H9 (cell line): ENCODE measurements around the gene SLC46A1. TPM values are rescaled to one million over a fixed set of nuclear protein-coding genes. Genes with fewer than 3 reads are reported as not detected.

Experiments
- DNase-seq: peaks from one replicate; pipeline ENCODE4 v3.0.0-alpha.2; 2017
- H2AFZ ChIP-seq: one replicate; pipeline ENCODE4 v1.6.1; 2013; ENCODE audit warnings: mild to moderate bottlenecking, low read length, control low read depth, moderate library complexity
- H2AK5ac ChIP-seq: 2 replicates; pipeline ENCODE4 v1.6.1; 2013; ENCODE audit warnings: low read length, control low read depth, mixed read lengths; ENCODE audit not compliant: insufficient read length
- H2BK120ac ChIP-seq: one replicate; pipeline ENCODE4 v1.6.1; 2013; ENCODE audit warnings: low read depth, mild to moderate bottlenecking, low read length, control low read depth, inconsistent platforms; ENCODE audit not compliant: poor library complexity, severe bottlenecking
- H2BK12ac ChIP-seq: 2 replicates; pipeline ENCODE4 v1.6.1; 2013; ENCODE audit warnings: low read length, control low read depth, mixed read lengths, low read depth; ENCODE audit not compliant: insufficient read length
- H2BK15ac ChIP-seq: 2 replicates; pipeline ENCODE4 v1.6.1; 2013; ENCODE audit warnings: low read depth, low read length, control low read depth
- H2BK20ac ChIP-seq: one replicate; pipeline ENCODE4 v1.6.1; 2013; ENCODE audit warnings: low read depth, mild to moderate bottlenecking, low read length, control low read depth, inconsistent platforms; ENCODE audit not compliant: poor library complexity, severe bottlenecking
- H2BK5ac ChIP-seq: 2 replicates; pipeline ENCODE4 v1.6.1; 2013; ENCODE audit warnings: low read length, control low read depth, mixed read lengths; ENCODE audit not compliant: insufficient read length
- H3K14ac ChIP-seq: 2 replicates; pipeline ENCODE4 v1.6.1; 2013; ENCODE audit warnings: low read length, control low read depth; ENCODE audit not compliant: insufficient read depth
- H3K18ac ChIP-seq: 2 replicates; pipeline ENCODE4 v1.6.1; 2013; ENCODE audit warnings: low read depth, mild to moderate bottlenecking, mixed read lengths, low read length, control low read depth; ENCODE audit not compliant: insufficient read length
- H3K23ac ChIP-seq: 2 replicates; pipeline ENCODE4 v1.6.1; 2013; ENCODE audit warnings: low read length, control low read depth, mixed read lengths, low read depth; ENCODE audit not compliant: insufficient read length
- H3K23me2 ChIP-seq: 2 replicates; pipeline ENCODE4 v1.6.1; 2013; ENCODE audit warnings: low read depth, mild to moderate bottlenecking, mixed read lengths, low read length, control low read depth; ENCODE audit not compliant: insufficient read length, poor library complexity, severe bottlenecking
- H3K27ac ChIP-seq: 2 replicates; pipeline ENCODE4 v1.5.1; 2013; ENCODE audit warnings: low read length, control low read depth, mixed read lengths, low read depth; ENCODE audit not compliant: insufficient read length
- H3K27me3 ChIP-seq: 2 replicates; pipeline ENCODE4 v1.6.1; 2013; ENCODE audit warnings: low read length, control low read depth, inconsistent platforms; ENCODE audit not compliant: insufficient read depth
- H3K4ac ChIP-seq: 2 replicates; pipeline ENCODE4 v1.6.1; 2013; ENCODE audit warnings: low read depth, mild to moderate bottlenecking, control low read depth, inconsistent platforms, low read length, moderate library complexity
- H3K4me1 ChIP-seq: 2 replicates; pipeline ENCODE4 v1.6.1; 2013; ENCODE audit warnings: low read length, control low read depth, inconsistent platforms; ENCODE audit not compliant: insufficient read depth
- H3K4me2 ChIP-seq: 2 replicates; pipeline ENCODE4 v1.6.1; 2013; ENCODE audit warnings: low read length, control low read depth, mixed read lengths; ENCODE audit not compliant: insufficient read length, insufficient read depth
- H3K56ac ChIP-seq: 2 replicates; pipeline ENCODE4 v1.6.1; 2013; ENCODE audit warnings: low read depth, mild to moderate bottlenecking, mixed read lengths, low read length, control low read depth; ENCODE audit not compliant: insufficient read length
- H3K79me1 ChIP-seq: 2 replicates; pipeline ENCODE4 v1.6.1; 2013; ENCODE audit warnings: low read depth, mild to moderate bottlenecking, moderate library complexity, low read length, control low read depth, inconsistent platforms; ENCODE audit not compliant: insufficient read depth, poor library complexity, severe bottlenecking
- H3K79me2 ChIP-seq: 2 replicates; pipeline ENCODE4 v1.6.1; 2013; ENCODE audit warnings: low read length, control low read depth, inconsistent platforms; ENCODE audit not compliant: insufficient read depth
- H3K9ac ChIP-seq: 2 replicates; pipeline ENCODE4 v1.6.1; 2013; ENCODE audit warnings: low read length, control low read depth, mixed read lengths; ENCODE audit not compliant: insufficient read length; ENCODE audit errors: extremely low read depth
- H3K9me3 ChIP-seq: one replicate; pipeline ENCODE4 v1.6.1; 2013; ENCODE audit warnings: low read depth, low read length, inconsistent platforms; ENCODE audit not compliant: control insufficient read depth
- H3T11ph ChIP-seq: one replicate; pipeline ENCODE4 v1.6.1; 2013; ENCODE audit warnings: mild to moderate bottlenecking, low read length, control low read depth, inconsistent platforms
- H4K20me1 ChIP-seq: one replicate; pipeline ENCODE4 v1.6.1; 2013; ENCODE audit not compliant: control insufficient read depth, insufficient read length, insufficient read depth
- H4K5ac ChIP-seq: 2 replicates; pipeline ENCODE4 v1.6.1; 2013; ENCODE audit warnings: low read depth, mild to moderate bottlenecking, mixed read lengths, low read length, control low read depth; ENCODE audit not compliant: insufficient read length
- H4K8ac ChIP-seq: replicated peaks from 2 replicates; pipeline ENCODE4 v1.6.1; 2013; ENCODE audit warnings: low read length, control low read depth, mixed read lengths, low read depth; ENCODE audit not compliant: insufficient read length
- H4K91ac ChIP-seq: 2 replicates; pipeline ENCODE4 v1.6.1; 2013; ENCODE audit warnings: low read depth, mild to moderate bottlenecking, moderate library complexity, mixed read lengths, low read length, control low read depth; ENCODE audit not compliant: insufficient read length
- H3K27ac Mint-ChIP-seq, 3 experiments: 2 replicates in 2 of 3; 3 replicates in 1 of 3; pipeline ENCODE4 v1.8.0; 2020 to 2021; ENCODE audit warnings: mixed read lengths in 3 of 3, mild to moderate bottlenecking in 1 of 3, moderate library complexity in 1 of 3
- H3K27me3 Mint-ChIP-seq: 2 replicates; pipeline ENCODE4 v1.8.0; 2021; ENCODE audit warnings: low read depth, mild to moderate bottlenecking, moderate library complexity, mixed read lengths
- H3K36me3 Mint-ChIP-seq, 3 experiments: 2 replicates in 2 of 3; 3 replicates in 1 of 3; pipeline ENCODE4 v1.8.0; 2020 to 2021; ENCODE audit warnings: low read depth in 3 of 3, mixed read lengths in 3 of 3; ENCODE audit not compliant: insufficient read depth in 1 of 3
- H3K4me1 Mint-ChIP-seq, 2 experiments: 2 replicates each; pipeline ENCODE4 v1.8.0; 2020; ENCODE audit warnings: mixed read lengths in 2 of 2
- H3K4me3 Mint-ChIP-seq, 2 experiments: 2 replicates in 1 of 2; 3 replicates in 1 of 2; pipeline ENCODE4 v1.8.0; 2020 to 2021; ENCODE audit warnings: mild to moderate bottlenecking in 2 of 2, mixed read lengths in 2 of 2, moderate library complexity in 1 of 2
- H3K9me3 Mint-ChIP-seq, 2 experiments: 2 replicates in 1 of 2; 3 replicates in 1 of 2; pipeline ENCODE4 v1.8.0; 2020; ENCODE audit warnings: mild to moderate bottlenecking in 2 of 2, mixed read lengths in 2 of 2, moderate library complexity in 1 of 2
- WGBS: extraction: QIAGEN DNeasy Blood & Tissue Kit; methylation state at CpG from one replicate; pipeline ENCODE4 v1.1.7; 2013; ENCODE audit warnings: missing lambda C conversion rate, low lambda C conversion rate, mixed read lengths; ENCODE audit not compliant: insufficient read length; ENCODE audit errors: extremely low coverage; 5-methylcytosine and 5-hydroxymethylcytosine counted together
- total RNA-seq: library from RNA; stranded (reverse); gene quantifications from 2 replicates; pipeline ENCODE4 v1.2.1, GENCODE V29; 2021
- TF ChIP-seq, protein P1 (sequence below): fragments of 200-600 bp; sonication (generic); conservative IDR thresholded peaks from 3 replicates; pipeline ENCODE4 v1.8.0; 2021; ENCODE audit warnings: antibody characterized with exemption, mild to moderate bottlenecking

Gene SLC46A1
- total RNA-seq, 1 experiment from 2014 or later = 8.7 TPM

DNA sequence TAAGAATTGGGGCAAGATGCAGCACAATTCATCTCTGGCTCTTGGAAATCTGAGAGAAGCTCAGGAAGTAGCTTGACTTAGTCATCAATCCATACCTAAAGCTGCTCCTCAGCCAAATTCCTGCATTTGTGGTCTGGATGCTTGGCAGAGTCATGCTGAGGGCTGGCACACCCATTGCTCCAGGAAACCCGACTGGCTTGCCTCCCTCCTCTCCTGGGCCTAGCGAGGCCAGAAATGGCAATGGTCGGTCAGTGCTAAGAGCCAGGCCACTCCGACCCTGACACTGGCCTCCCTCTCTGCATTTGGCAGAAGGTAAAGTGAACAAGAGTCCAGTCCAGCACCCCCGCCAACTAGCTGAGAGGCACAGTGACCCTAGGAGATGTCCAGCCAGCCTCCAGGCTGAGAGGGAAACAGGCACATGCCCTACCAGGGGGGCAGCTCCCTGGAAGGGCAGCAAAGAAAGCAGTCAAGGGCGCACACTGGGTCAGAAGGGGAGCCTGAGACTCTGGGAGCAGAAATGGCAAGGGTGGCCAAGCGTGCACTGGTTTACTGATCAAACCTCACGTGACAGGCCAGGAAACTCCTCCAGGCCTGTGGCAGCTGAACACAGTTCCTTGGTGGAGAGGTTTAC, 58.6 kb downstream of the SLC46A1 start:
- no peak overlapping the region for H3K56ac ChIP-seq
- H3T11ph ChIP-seq = no peak overlapping the region
- no peak overlapping the region for H3K27ac ChIP-seq
- H3K14ac ChIP-seq = no peak overlapping the region
- no peak overlapping the region for H3K9ac ChIP-seq
- H4K8ac ChIP-seq = no peak overlapping the region
- H2BK5ac ChIP-seq = no peak overlapping the region
- H3K4me3 Mint-ChIP-seq = no peak overlapping the region; a peak in 1 of 5 replicates
- no peak overlapping the region for H4K5ac ChIP-seq
- no peaks in the 10 kb centered on the region for H3K27me3 Mint-ChIP-seq
- H2BK120ac ChIP-seq = no peak overlapping the region
- no peaks in the 10 kb centered on the region for H3K9me3 Mint-ChIP-seq
- H3K4me1 Mint-ChIP-seq = peaks cover 16 to 17% of the 10 kb centered on the region in 2 experiments
- no peak overlapping the region for H3K4me2 ChIP-seq
- no peaks in the 10 kb centered on the region for H3K27me3 ChIP-seq
- no peaks in the 10 kb centered on the region for H3K23me2 ChIP-seq
- peaks cover 22 to 88% (median 68%) of the 10 kb centered on the region in 3 experiments; a peak in 6 of 7 replicates for H3K36me3 Mint-ChIP-seq
- H4K91ac ChIP-seq = no peak overlapping the region
- no peaks in the 10 kb centered on the region for H3K79me2 ChIP-seq
- H2BK15ac ChIP-seq = no peak overlapping the region
- H3K18ac ChIP-seq = no peak overlapping the region
- no peak overlapping the region for H3K4ac ChIP-seq
- no peaks in the 10 kb centered on the region for H3K4me1 ChIP-seq
- H2AFZ ChIP-seq = no peak overlapping the region
- TF ChIP-seq, protein P1, sequence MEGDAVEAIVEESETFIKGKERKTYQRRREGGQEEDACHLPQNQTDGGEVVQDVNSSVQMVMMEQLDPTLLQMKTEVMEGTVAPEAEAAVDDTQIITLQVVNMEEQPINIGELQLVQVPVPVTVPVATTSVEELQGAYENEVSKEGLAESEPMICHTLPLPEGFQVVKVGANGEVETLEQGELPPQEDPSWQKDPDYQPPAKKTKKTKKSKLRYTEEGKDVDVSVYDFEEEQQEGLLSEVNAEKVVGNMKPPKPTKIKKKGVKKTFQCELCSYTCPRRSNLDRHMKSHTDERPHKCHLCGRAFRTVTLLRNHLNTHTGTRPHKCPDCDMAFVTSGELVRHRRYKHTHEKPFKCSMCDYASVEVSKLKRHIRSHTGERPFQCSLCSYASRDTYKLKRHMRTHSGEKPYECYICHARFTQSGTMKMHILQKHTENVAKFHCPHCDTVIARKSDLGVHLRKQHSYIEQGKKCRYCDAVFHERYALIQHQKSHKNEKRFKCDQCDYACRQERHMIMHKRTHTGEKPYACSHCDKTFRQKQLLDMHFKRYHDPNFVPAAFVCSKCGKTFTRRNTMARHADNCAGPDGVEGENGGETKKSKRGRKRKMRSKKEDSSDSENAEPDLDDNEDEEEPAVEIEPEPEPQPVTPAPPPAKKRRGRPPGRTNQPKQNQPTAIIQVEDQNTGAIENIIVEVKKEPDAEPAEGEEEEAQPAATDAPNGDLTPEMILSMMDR = no peak
- no CpG with 5 or more reads among the region's 8 CpGs for WGBS
- H4K20me1 ChIP-seq = no peaks in the 10 kb centered on the region
- H3K79me1 ChIP-seq = no peaks in the 10 kb centered on the region
- H3K27ac Mint-ChIP-seq = peak overlapping the region in 2 of 3 experiments; percentile 42 to 76; a peak in 2 of 7 replicates
- H3K9me3 ChIP-seq = no peaks in the 10 kb centered on the region
- peak; percentile 39 for DNase-seq
- no peak overlapping the region for H2BK20ac ChIP-seq
- H2AK5ac ChIP-seq = no peak overlapping the region
- H2BK12ac ChIP-seq = no peak overlapping the region
- no peak overlapping the region for H3K23ac ChIP-seq
